SW480 (cell line): ENCODE measurements around the gene IER2.
"Not testable (repeated sequence)": the region's sequence is repeated elsewhere in the genome, so short reads cannot be mapped to it uniquely, and the experiment has no call there.

Source experiments
- DNase-seq: peaks from one replicate; pipeline ENCODE4 v3.0.0-alpha.2; 2016; ENCODE audit warnings: low spot score

IER2 gene

DNA sequence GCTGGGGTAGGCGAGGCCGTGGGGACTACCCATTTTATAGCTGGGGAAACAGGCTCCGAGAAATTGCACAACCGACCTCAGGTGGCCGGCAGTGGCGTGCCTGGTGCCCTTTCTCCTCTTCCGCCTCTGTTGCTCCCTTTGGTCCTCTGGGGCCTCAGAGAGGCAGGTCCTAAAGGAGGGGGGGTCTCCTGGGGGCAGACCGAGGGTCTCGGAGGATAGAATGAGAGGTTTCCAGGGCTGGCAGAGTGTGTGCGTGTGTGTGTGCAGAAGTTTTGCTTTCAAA, 11.4 kb upstream of the IER2 start:
- no peak for DNase-seq

- DNase-seq = no peak
Measured at GRCh38 chr19:13139633-13140311, 10.4 kb upstream of the IER2 start.

DNA sequence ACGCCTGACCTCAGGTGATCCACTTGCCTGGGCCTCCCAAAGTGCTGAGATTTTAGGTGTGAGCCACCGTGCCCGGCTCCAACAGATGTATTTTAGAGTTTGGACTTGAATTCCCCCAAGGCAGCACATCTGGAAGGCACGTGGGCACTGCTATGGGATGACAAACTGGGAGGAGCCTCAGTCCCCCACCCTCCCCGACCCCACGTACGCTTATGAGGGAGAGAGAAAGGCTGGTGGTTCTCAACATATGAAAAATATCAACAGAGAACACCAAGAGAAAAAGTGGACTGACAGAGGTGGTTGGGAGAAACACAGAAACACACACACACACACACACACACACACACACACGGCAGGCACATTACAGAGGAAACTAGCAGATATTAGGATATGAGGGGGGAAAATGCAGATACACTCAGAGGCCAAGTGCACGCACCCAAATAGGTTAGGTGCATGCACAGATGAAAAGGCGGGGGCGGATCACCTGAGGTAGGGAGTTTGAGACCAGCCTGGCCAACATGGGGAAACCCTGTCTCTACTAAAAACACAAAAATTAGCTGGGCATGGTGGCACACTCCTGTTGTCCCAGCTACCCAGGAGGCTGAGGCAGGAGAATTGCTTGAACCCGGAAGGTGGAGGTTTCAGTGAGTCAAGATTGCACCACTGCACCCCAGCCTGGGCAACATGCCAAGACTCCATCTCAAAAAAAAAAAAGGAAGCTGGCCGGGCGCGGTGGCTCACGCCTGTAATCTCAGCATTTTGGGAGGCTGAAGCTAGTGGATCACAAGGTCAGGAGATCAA, 3.2 kb upstream of the IER2 start:
- no peak for DNase-seq

- DNase-seq = not testable (repeated sequence)
Measured at GRCh38 chr19:13149173-13149627, 1.0 kb upstream of the IER2 start.

DNA sequence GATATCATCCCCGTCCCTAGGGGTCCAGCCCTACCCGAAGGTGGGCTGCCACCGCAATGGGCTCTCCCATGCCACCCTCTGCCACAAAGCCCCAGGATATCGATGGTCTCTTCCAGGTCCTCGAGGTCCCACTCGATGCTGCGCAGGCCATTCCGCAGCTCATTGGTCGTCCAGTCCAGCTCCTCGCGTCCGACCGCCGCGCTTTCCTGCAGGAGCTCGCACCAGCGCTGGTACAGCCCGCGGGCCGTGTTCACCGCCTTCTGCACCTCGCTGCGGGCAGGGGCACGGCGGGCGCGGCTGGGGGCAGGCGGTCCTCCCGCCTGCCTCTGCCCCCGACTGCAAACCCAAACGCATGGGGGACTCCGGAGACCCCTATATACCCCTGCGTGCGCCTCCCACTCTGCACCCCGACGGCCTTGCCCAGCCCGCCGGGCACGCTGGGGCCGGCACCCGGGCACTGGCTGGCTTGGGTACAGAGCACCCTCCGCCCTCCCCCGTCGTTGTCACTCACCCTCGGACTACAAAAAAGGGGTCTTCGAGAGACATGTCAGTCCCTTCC, 504 bp upstream of the IER2 start:
- DNase-seq = peak; percentile 64

GRCh38 chr19:13150931-13151604, 857 bp downstream of the IER2 start:
- DNase-seq = peak; percentile 25

GRCh38 chr19:13151605-13152355, 1.6 kb downstream of the IER2 start:
- DNase-seq = peak; percentile 98

GRCh38 chr19:13152356-13152973, 2.3 kb downstream of the IER2 start:
- no peak for DNase-seq

DNA sequence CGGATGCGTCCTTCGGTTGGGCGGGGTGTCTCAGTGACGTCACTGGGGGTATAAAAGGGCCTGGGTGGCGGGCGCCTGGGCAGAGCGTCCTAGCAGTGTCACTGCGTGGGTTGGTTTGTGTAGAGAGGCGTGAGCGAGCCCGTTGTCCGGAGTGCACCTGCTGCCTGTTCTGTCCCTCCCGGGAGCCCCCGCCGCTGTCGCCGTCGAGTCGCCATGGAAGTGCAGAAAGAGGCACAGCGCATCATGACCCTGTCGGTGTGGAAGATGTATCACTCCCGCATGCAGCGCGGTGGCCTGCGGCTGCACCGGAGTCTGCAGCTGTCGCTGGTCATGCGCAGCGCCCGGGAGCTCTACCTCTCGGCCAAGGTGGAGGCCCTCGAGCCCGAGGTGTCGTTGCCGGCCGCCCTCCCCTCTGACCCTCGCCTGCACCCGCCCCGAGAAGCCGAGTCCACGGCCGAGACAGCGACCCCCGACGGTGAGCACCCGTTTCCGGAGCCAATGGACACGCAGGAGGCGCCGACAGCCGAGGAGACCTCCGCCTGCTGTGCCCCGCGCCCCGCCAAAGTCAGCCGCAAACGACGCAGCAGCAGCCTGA, 2.9 kb downstream of the IER2 start:
- peak; percentile 94 for DNase-seq

- DNase-seq = no peak
Measured at GRCh38 chr19:13153569-13154240, 3.5 kb downstream of the IER2 start.

DNA sequence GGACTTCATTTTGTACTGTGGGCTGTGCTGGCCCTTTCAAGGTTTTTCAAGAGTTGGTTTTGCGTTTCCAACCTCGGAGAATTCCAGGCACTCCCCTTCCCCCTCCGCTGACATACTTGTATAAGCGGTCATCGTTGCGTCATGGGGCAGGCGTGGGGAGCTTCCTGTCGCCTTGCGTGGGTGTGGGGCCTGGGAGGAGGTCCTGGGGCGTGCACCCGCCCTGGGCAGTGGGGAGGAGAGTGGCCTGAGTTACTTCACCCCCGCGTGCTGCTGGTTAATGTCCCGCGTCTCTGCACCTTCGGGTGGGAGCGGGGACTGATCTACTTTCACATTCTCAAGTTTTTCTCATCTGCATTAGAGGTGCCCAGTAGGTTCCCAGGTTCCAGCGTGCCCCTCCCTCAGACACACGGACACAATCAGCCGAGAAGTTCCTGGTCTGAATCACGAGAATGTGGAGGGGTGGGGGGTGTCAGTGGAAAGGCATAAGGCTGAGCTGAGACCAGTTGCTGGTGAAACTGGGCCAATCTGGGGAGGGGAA, 4.1 kb downstream of the IER2 start:
- peak; percentile 84 for DNase-seq

DNA sequence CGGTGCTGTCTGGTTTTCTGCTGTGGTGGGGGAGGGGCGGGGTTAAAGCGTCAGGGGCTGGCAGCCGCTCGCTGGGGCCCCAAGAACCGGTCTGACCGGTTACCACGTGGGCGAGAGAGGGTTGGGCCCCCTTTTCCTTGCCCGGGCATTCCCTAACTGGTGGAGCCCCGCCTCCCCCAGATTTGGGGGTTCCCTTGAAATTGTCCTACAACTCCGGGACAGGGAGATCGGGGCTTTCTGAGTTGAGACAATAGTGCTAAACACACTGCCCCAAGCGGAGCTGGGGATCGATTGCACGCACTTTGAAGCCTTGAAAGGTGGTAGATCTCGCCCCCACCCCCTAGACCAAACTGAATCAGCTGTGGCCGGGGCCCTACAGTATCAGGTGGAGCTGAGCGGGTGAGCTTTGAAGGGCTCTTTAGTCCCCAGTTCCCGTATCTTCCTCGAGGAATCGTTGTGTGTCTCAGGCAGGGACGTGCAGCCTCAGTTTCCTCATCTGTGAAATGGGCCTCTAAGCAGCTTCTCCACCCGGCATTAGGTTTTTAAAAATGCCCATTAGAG, 4.8 kb downstream of the IER2 start:
- DNase-seq = no peak

GRCh38 chr19:13155472-13156359, 5.5 kb downstream of the IER2 start:
- peak; percentile 89 for DNase-seq

GRCh38 chr19:13159713-13160112, 9.5 kb downstream of the IER2 start:
- DNase-seq = no peak

DNA sequence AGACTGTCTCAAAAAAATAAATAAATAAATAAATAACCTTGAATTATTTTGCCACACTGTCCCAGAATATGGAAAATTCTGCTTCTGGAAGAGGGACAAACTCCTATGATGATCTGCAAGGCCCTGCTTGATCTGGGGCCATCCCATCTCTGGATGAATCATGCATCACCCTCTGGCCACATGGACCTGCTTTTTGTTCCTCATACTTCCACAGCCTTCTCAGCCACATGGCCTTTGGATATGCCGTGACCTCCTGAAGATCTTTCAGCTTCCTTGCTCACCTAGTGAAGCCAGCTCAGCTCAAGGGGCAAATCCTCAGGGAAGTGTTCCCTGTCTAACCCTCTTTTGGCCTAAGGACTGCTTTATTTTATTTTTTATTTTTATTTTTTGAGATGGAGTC, 10.3 kb downstream of the IER2 start:
- no peak for DNase-seq

DNA sequence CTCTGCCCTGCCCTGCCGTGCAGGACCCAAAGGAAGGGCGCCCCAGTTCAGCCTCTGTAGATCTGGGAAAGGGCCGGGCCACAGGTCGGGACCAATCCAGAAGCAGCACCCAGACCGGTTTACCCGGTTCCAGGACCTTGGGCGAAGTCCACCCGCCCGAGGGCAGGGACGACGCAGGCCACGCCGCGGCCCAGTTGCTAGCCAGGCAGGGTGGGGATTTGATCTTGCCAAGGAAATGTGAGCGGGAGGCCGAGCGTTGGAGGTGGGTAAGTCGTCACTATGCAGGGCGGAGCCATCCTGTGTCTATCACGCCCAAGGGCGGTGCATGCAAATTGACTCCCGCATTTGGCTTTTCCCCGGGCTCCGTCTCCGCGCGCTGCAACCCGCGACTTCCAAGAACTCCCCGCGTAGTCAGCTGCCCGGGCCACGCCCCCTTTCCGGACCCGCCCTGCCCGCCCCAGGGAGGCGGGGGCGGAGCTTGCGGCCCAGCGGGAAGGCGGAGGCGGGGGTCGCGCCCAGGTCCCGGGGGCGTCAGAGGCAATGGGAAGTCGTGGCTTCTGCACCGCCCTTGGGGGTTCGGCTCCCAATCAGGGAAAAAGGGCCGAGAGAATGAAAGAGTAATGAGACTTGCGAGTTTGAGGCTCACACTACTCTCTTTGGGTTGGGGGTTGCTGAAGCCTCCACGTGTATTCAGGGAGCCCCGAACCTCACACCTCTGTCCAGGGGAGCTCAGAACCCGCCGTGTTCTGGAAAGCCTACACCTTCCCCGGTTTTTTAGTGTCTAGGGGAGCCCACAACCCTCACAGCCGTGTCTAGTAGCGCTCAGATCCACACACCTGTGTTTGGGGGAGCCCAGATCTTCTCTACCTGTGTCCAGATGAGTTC, 12.8 kb downstream of the IER2 start:
- peak; percentile 94 for DNase-seq

- DNase-seq = peak; percentile 74
Measured at GRCh38 chr19:13163609-13164342, 13.6 kb downstream of the IER2 start.
